Right renal cortex interstitium (tissue), 3 donors: ENCODE measurements around the gene MPP2. TPM values are rescaled to one million over a fixed set of nuclear protein-coding genes. Genes with fewer than 3 reads are reported as not detected.
"Not testable (repeated sequence)": the region's sequence is repeated elsewhere in the genome, so short reads cannot be mapped to it uniquely, and the experiment has no call there.

Experiments
- DNase-seq, 3 donors: peaks; one replicate each; pipeline ENCODE4 v3.0.0-alpha.2; 2013; ENCODE audit warnings: low read depth in 3 of 3, low spot score in 2 of 3
- polyA plus RNA-seq, 3 donors: library from polyadenylated mRNA; unstranded; fragments of 120-200 nt; gene quantifications; one replicate each; pipeline ENCODE4 v1.2.1, GENCODE V29; 2013; ENCODE audit not compliant: insufficient read length in 3 of 3

MPP2 gene
- polyA plus RNA-seq, 3 donors = 5.6 to 5.9 (median 5.8) TPM

DNA sequence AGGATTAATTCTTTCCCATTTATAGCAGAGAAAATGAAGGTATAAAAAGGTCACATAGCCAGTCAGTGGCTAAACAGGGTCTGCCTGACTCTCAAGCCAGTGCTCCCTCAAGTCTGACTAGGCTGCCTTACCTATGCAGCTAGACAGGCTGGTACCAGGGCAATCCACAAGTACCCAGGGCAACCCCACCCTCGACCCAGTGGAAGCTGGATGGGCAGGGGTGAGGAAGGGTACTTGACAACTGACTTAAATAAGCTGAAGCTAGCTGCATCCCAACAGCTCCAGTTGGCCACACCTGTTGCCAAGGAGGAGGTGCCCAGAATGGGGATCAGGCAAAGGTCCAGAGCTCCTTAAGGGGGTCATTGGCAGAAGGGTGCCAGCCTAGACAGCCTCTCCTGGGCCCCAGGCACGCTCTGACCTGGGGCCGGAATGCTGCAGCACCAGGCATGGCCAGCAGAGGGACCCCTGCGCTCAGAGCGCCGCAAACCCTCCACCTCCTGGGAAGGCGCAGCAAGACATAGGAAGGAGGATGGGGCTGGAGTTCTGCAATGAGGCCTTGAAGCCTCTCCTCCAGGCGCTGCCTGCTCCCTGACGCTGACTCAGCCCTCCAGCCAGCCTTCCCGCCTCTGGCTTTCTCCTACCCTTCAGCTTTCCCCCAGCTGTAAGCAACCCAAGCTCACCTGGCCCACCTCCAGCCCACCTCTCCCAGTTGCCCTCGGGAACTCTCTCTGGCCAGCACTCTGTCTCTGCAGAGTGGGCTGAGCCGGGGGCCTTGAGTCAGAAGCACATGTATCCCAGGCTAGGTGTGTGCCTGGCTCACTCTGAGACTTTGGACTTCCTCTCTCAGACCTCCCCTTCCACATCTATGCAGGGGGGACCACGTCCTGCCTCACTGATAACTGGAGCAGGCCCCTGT lies 28.8 kb downstream of the MPP2 start:
- DNase-seq = peak in 2 of 3 donors; percentile 40 to 45

DNA sequence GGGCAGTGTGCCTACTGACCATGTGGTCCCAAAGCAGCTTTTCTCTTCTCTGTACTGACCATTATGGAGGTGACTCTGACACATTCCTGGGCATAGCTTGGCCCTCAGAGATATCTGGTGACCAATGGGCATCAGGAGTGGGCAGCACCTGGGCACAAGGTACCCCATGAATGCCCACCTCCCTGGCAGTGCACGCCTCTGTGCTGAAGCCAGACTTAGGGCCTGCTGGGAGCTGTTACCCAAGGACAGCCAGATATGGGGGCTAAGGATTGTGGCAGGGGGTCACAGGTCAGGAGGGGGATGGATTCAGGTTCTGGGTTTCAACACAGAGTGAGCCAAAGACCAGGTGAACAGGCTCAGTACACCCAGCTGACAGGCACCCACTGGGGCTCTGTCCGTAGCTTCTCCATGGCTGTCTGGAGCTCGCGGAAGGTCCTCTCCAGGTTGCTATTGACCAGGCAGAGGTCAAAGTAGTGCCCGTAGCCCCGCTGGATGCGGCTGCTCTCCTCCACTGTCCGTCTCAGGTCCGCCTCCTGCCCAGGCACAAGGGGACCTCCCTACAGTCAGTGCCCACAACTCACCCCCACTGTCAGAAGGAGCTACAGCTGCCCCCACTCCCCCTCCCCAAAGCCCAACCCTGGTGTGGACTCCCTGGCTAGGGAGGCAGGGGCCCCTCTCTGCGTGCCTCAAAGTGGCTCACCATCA lies 29.7 kb downstream of the MPP2 start:
- DNase-seq = no peak

DNA sequence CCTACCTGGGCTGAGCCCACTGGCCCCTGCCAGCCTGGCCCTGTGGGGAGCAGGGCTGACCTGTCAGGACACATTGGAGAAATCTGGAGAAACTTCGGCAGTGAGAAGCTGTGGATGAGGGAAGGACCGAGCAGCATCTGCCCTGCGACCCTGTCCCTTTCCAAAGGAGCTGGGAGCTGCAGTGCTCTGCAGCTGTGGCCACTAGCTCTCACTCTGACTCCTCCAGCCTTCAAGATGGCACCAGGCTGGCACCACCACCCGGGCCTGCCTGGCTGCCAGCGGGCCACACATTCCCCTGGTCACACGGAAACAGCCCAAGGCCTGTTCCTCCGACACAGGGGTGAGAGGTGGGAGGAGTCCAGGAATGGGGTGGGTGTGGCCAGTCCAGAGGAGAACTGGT lies 30.3 kb downstream of the MPP2 start:
- DNase-seq = no peak

DNA sequence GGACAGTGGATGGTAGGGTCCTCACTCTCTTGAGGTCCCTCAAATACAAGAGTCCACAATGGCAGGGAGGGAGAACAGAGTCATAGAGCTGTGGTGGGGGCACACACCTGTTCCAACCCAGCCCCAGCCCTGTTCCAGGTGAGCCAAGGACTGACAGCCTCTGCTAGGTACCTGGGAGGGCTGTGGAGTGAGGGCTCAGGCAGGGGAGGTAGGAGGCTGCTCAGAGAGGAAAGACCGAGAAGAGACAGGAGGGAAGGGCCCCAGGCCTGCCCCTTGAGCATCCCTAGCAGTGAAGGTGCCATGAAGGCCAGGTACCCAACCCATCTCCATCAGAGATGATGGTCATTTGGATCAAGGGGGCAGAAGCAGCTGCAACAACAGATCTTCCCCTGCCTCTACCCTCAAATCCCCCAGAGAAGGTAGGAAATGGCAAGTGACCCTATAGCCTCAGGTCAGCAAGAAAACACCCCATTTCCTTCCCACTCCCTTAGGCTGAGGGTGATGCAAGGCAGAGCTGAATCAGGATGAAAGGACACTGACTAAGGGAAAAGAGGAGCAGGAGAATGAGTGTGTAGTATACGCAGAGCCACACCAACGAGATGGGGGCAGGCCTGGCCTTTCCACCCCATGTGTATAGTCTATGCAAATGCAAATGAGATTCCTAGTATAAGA lies 31.7 kb downstream of the MPP2 start:
- no peak for DNase-seq

DNA sequence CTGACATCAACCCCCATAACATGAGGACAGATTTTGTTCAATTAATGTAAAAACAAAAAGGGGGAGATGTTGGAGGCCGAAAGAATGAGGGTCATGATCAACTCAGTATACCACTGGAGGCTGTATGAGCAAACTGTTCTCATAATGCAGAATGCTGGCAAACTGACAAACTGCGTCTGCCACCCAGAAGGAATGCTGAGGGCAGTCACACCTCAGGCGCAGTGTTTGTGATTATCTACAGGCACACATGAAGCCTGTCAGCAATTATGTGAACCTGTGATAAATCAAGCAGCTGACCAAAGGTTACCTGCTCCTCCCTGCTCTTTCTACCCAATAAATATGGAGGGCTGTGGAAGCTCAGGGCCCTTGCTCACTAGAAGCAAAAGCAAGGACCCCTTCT lies 33.0 kb downstream of the MPP2 start:
- DNase-seq = no peak

DNA sequence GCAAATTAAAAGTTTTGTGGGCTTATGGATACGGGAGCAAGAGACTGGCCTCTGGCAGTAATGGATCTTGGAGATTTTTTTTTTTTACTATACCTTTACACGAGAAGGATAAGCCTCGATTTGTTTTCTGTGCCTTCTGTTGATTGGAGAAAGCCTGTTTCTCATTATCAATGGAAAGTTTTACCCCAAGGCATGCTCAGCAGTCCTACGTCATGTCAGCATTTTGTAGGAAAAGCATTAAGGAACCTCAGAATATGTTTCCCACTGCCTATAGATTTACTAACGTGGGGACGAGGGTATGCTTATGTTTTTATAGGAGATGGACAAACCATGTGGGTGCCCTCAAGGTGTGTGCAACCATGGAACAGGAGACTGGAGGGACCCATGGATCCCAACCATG lies 33.5 kb downstream of the MPP2 start:
- DNase-seq = no peak

DNA sequence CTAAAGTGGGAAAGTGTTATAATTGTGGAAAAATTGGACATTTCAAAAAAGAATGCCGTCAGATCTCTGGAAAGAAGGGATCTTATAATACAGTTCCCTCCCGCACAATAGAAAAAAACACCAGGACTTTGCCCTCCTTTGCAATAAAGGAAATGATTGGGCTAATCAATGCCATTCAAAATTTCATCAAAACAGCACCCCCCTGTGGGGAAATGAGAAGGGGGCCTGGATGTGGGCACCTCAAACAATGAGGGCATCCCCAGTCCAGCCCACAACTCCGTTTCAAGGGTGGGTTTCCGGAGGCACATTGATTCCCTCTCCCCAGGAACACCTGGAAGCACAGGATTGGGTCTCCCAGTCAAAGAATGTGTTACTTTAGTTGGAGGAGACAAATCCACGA lies 34.2 kb downstream of the MPP2 start:
- no peak for DNase-seq

DNA sequence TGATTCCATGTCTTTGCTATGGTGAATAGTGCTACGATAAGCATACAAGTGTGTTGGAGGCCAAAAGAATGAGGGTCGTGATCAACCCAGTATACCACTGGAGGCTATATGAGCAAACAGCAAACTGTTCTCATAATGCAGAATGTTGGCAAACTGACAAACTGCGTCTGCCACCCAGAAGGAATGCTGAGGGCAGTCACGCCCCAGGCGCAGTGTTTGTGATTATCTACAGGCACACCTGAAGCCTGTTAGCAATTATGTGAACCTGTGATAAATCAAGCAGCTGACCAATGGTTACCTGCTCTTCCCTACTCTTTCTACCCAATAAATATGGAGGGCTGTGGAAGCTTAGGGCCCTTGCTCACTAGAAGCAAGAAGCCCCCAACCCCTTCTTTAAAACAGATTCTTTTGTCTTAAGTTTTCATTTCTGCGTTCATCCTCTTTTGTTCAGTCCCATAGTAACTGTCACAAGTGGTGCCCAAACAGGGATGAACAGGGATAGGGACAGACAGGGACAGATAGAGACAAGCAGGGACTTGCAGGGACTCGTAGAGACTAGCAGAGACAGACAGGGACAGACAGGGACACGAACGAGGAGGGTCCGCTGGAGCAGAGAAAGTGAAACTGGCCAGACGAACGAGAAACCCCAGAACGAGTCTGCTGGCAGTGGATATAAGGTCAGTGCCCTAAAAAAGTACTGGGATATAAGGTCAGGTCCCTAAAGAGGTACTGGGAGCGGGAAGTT lies 35.2 kb downstream of the MPP2 start:
- DNase-seq = no peak

DNA sequence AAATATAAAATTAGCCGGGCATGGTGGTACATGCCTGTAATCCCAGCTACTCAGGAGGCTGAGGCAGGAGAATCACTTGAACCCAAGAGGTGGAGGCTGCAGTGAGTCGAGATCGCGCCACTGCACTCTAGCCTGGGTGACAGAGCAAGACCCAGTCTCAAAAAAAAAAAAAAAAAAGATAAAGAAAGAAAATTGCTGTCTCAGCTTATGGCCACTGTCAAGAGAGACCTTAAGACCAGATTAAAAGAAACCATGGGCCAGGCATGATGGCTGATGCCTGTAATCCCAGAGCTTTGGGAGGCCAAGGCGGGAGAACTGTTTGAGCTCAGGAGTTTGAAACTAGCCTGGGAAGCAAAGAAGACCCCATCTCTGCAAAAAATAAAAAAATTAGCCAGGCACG lies 38.3 kb downstream of the MPP2 start:
- DNase-seq = not testable (repeated sequence)

DNA sequence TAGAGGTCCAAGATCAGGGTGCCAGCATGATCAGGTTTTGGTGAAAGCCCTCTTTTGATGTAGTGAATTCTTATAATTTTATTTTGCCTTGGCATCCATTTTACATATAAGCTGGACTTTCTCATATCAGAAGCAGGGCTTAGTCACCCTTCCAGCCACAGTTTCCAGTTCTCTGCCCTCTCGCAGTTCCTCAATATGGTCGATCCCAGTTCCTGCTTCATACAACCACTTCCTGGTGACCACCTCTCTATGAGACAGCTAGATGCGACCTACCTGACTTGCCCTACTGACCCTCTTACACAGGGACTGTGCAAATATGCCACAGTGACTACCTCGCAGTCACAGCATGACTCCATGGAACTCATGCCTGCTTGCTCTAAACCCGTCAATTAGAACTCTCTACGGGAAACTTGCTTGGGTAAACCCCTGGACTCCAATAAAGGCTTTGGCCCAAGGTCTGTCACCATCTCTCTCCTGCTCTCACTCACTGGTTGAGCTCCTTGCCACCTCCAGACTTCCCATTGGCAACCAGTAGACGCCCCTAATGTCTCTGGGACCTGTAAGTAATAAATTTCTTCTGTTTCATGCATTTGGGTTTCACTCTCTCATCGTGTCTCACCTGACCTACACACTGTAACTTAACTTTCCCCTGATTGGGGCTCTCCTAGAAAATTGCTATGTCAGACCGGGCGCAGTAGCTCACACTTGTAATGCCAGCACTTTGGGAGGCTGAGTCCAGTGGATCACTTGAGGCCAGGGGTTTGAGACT lies 38.9 kb downstream of the MPP2 start:
- no peak for DNase-seq

DNA sequence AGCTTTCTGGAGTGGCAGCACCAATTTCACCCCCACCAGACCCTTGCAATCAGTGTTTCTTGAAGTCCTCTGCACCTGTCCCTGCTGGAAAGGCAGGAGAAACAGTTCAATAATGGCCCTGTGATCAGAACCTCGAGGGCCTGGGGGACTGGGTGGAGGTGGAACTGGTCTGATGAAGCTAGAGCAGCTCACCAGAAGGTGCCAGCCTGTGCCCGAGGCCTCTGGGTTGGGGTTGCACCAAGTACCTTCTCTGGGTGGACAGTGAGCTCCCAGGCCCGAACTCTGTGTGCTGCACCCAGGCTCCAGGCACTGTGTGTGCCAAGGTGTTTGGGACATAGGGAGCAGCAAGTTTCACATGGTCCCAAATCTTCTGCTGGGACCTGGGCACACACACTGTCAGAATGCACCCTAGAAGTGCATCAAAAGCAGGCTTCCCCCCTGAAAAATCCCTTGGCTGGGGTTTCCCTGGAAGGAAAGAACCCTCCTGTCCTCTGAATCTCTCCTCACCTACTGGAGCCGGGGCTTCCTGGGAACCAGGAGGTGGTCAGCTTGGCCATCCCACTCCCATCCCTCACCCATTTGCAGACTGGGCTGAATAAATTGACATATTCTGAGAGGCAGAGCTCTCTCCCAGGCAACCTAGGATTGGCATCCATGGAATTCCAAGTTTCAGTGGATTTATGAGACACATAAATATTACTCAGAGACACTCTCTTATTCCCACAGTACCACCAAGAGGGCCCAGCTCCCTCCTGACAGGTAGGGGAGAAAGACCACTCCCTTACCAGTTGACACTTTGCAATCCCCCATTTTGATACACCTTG lies 43.0 kb downstream of the MPP2 start:
- no peak for DNase-seq

DNA sequence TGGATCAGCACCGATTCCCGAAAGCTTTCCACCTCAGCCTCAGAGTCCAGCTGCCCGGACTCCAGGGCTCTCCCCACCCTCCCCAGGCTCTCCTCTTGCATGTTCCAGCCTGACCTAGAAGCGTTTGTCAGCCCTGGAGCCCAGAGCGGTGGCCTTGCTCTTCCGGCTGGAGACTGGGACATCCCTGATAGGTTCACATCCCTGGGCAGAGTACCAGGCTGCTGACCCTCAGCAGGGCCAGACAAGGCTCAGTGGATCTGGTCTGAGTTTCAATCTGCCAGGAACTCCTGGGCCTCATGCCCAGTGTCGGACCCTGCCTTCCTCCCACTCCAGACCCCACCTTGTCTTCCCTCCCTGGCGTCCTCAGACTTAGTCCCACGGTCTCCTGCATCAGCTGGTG lies 45.4 kb downstream of the MPP2 start:
- DNase-seq = no peak

DNA sequence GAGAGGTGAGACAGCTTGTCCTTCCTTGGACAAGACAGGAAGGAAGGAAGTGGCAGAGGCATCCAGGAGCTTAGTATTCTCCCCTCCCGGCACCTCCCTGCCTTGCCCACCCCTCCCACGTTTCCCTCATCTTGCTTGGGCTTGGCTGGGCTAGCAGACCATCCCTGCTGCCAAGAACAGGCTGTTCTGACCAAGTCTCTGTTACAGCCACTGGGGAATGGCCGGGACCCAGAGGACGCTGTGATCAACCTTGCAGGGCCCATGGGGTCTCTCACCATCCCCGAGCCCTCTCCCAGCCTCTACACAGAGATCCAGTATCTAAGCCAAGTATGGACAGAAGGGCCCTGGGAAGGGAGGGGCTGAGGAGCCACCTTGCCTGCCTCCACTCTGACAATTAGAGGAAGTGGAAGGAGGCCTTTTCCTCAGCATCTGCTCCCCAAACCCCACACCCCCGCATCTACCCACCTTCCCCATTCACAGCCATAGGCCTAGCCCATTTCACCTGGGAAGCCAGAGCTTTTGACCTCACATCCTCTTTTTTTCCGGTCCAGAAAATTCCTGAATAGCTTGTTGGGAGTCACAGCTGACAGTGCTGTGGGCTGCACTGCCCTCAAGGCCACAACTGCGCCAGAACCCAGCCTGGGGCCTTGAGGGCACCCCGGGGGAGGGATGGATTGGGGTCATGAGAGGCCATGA lies 46.3 kb downstream of the MPP2 start:
- DNase-seq = no peak

DNA sequence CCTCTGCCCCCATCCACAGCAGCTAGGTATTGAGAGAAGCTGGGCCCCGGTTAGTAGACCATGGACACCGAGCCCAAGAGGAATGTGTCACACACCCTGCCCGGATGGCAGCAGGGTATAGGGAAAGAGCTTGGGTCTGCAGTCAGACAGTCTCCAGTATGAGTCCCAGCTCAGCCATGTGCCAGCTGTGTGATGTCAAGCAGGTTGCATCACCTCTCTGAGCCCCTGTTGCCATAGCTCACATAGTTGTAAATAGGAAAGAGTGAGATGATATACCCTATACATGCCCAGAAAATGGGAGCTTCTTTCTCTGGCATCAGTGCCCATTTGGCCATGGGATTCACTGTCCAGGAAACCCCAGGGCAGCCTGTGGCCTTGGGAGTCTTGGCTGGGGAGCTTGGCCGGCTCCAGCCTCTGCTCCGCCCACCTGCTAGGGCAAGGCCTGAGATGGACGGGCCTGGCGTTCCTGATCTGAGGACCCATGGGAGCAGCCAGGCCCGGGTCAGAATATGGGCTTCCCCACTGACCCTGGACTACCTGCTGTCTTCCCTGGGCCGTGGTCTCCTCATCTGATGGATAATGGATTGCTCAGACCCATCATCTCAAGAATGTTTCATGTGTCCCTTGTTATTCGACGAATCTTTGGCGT lies 47.1 kb downstream of the MPP2 start:
- no peak for DNase-seq

DNA sequence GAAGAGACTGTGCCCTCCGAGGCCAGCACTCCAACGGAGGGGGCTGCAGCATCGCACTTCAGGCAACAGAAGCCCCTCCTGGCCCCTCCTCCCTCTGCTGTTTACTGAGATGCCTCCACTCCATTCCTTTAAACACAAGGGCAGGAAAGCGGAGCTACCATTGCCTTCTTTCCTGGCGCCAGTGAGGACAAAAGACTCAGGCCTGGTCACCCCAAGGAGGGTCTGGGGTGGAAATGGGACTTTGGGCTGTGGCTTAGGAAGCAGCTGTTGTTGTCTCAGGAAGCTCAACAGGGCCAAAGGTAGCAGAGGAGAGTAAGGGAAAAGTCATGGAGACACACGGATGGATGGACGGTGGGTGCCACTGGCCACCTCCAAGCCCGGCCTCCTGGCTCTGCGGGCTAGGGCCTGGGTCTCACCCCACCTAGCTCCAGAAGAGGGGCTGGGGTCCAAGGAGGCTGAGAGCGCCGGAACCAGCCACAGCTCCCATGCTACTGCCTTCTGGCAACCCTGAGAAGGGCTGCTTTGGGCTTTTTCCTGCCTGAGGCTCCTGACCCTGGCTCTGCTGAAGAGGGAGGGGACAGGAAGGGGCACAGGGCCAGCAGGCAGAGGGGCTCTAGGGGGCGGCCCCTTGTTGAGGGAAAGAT lies 49.3 kb downstream of the MPP2 start:
- DNase-seq = no peak

DNA sequence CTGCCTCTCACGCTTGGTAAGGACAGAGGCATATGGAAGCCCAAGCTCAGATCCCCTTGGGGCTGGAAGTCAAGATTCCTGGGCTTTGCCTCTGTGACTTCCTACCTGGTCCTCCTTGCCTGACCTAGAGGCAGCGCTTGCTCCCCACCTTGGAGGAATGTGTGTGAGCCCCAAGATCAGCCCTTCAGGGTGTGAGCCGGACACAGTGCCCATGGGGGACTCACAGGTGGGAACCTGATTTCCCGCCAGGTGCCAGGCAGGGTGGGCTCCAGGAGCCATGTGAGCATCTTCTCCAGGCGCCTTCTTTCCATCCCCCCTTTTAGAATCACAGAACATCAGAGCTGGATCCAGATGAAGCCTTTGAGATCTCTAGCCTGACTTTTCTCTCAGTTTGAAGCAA lies 50.2 kb downstream of the MPP2 start:
- DNase-seq = no peak

DNA sequence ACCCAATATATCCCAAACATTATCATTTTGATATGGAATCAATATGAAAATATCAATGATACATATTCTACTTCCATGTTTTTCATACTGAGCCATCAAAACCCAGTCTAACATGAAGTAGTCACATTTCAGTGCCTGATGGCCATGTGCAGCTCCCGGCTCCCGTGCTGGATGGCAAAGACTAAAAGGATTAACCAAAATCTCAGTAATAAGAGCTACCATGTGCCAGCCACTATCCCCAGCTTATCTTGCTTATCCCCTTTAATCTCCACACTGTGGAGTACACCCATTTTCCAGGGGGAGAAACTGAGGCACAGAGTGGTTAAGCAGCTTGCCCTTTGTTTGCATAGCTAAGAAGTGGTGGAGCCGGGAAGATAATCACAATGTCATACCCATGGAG lies 51.2 kb downstream of the MPP2 start:
- no peak for DNase-seq

DNA sequence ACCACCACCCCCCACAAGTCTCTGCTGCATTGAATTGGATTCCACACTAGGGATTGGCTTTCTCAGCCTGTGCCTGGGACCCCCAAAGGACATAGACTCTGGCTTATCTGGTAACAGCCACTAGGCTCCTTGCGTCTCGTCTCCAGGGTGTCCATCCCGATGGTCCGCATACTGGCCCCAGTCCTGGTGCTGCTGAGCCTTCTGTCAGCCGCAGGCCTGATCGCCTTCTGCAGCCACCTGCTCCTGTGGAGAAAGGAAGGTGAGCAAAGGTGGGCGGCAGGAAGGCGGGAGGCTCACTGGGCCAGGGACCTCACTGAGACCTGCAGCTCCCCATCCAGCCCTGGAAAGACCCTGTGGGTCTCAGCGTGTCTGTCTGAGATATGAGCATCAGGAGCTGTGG lies 52.3 kb downstream of the MPP2 start:
- no peak for DNase-seq
